Activated T-cell treated with anti-CD3 and anti-CD28 coated beads, Interleukin-2, amount 50 U/mL, for 48 hours (primary cell): Measurements from ENCODE around the gene DOCK3.
"Not testable (repeated sequence)": the region's sequence is repeated elsewhere in the genome, so short reads cannot be mapped to it uniquely, and the experiment has no call there.

Experiments
- DNase-seq, 2 experiments: peaks; one replicate each; pipeline ENCODE4 v3.0.0-alpha.2; 2020

Gene DOCK3

DNA sequence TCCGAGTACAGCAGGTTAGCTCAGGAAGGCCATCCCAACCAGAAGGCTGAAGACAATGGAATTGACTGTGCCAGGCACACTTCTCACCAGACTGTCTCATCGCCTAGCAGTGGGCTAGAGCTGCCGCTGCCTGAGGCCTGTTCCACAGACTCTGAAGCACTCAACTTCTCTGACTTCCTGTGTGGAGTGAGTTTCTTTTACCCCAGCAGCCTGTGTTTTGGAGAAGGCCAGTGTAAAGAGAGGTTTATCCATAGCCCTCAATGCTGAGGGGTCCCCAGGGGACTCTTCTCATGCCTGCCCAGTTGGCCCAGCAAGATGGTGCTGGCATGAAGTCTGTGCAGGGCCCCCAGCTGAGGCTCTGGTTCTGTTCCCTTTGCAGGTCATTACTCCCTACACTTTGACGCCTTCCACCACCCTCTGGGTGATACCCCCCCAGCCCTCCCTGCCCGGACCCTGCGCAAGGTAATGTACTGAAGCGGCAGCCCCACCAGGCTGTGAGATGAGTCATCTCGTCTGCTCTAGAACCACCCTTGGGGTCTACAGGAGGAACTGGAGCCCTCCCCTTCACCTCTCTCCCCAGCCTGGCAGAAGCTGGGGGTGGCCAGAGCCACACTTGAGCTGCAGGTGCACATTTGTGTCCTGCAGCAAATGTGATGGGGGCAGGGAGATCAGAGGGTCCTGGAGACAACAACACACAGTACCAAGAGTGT lies 705.2 kb downstream of the DOCK3 start:
- DNase-seq: peak in 1 of 2 experiments; percentile 12

DNA sequence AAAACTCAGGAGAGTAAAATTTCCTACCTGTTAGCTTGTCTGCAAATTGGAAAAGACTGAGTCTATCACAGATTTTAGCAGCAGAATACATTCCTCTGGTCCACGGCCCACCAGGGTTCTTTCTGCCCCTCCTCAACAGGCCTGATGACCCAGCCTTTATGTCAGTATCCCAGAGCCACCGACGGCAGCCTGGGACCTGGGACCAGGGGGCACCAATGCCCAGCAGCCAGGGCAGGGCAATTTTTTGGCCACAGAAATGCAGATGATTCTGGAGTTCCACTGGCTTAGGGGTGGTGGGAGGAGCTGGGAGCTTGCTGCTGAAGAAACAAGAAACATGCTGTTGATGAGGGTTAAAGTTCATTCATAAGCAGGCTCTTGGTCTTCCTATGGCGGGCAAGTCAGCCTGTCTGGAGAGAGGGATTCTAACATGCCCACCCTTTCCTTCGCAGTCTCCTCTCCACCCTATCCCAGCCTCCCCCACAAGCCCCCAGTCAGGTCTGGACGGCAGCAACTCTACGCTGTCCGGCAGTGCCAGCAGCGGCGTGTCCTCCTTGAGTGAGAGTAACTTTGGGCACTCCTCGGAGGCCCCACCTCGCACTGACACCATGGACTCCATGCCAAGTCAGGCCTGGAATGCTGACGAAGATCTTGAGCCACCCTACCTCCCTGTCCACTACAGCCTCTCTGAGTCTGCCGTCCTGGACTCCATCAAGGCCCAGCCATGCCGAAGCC lies 706.0 kb downstream of the DOCK3 start:
- DNase-seq: peak in 1 of 2 experiments; percentile 13

DNA sequence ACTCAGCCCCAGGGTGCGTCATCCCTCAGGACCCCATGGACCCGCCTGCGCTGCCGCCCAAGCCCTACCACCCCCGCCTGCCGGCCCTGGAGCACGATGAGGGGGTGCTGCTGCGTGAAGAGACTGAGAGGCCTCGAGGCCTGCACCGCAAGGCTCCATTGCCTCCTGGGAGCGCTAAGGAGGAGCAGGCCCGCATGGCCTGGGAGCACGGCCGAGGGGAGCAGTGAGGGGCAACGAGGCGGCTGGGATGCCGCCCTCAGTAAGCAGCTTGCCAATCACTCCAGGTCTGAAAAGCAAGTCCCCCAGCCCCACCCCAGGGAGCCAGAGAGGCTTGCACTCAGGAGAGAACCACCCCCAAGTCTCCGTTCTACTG lies 706.6 kb downstream of the DOCK3 start:
- no peak for DNase-seq

DNA sequence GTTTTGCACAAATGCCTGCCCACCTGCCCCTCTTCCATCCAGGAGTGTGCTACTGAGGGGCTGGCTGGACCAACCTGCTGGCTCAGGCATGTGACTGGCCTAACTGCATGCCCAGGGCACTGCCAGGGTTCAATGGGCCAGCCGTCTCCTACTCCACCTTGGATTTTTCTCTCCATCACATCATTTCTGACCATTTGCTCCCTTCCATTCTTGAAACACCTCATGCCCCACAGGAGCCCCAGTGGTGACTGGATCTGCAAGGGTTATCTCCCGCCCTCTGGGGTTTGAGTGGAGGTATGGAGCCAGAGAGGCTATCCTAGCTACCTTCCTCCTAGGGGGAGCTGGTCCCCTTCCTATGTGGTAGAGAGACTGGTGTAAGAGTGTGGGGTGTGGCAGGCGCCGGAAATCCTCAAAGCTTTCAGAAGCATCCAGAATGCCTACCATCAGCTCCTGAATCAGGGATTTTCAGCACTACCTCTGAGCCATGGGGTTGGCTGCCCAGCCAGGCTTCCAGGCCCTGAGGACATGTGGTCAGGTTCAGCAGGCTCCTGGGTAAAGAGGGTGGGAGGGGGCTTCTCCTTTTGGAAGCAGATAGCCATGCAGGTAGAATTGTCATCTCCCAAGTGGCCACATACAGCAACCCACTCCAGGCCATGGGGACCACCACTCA lies 707.5 kb downstream of the DOCK3 start:
- peak in 1 of 2 experiments; percentile 13 for DNase-seq

DNA sequence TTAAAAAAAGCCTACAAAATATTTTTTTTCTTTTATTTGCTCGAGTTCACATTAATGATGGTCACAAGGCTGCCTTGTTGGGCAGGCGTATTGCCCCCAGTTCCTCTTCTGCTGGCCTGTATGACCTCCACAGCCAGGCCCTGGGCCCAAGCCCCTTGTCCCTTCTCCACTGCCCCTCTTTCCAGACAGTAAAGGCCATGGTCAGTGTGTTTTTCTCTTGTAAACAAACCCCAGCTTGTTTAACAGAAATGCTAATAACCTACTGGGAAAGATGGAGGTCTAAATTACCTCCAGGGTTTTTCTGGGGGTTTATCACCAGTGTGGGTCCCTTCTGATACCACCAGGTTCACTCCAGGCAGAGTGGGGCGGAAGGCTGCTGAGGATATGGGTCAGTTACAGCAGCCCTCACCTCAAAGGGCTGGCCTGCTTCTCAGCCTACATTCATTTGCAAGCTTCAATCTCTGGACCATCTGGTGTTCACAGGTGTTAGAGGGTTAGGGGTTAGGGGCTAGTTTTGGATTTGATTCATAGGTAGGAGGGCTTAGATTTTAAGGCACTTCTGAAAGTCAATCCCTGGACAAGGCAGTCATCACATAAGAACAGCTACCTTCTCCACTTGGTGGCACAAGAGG lies 708.3 kb downstream of the DOCK3 start:
- DNase-seq: peak in 1 of 2 experiments; percentile 7

DNA sequence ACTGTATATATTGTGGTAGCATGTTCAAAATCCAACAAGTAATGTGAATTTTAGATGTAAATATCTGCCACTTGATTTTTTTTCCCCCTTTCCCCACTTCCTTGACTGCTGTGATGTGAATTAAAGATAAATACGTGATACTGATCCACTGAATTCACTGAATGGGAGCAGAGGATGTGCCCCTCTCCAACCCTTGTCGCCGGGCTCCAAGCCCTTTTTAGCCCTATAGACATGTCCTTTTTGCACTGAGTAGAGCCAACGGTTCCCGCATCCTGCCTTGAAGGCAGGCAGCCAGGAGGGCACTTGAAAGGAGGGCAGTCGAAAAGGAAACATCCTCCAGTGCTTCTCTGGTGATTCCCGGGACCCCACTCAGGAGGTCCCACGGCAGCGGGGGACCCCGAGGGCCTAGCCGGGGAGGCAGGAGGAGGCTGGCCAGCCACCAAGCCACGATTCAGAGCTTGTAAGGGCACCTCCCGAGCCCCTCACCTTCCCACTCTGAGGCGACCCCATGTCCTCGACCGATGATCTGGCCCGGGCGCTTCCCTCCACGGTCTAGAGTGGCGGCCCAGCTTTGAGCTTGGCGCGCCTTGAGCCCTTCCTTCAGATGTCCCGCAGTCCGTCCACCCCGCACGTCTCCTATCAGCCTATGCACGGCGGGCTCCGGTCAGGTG lies 709.5 kb downstream of the DOCK3 start:
- no peak for DNase-seq

DNA sequence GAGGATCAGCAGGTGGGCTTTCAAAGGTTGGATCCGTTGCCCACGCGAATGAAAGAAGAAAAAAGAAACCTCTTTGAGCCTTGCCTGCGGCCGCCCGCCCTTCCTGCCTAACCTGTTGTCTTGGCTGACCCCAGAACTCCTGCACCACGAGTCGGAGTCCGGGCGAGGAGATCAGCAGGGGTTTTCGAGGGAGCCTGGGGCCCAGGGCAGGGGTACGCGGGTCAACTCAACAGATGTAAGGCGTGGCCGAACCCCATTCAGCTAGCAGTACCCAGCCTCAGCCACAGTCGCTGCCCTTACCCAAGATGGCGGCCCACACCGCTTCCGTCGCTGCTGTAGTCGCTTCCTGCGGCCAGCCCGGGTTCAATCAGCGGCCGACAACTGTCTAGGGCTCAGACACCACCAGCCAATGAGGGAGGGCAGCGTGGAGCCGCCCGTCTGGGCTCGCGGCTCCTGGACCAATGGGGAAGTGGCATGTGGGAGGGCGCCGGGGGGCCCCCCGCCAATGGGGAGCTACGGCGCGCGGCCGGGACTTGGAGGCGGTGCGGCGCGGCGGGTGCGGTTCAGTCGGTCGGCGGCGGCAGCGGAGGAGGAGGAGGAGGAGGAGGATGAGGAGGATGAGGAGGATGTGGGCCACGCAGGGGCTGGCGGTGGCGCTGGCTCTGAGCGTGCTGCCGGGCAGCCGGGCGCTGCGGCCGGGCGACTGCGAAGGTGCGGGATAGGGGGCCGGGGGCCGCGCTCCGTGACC lies 710.2 kb downstream of the DOCK3 start, which contains the start of gene MANF:
TSS of gene MANF (plus strand) at position 566 of the 748 bp plus-strand sequence. CDS start at position 618, 52 bp downstream.
- peak; percentile 95 to 97 for DNase-seq

DNA sequence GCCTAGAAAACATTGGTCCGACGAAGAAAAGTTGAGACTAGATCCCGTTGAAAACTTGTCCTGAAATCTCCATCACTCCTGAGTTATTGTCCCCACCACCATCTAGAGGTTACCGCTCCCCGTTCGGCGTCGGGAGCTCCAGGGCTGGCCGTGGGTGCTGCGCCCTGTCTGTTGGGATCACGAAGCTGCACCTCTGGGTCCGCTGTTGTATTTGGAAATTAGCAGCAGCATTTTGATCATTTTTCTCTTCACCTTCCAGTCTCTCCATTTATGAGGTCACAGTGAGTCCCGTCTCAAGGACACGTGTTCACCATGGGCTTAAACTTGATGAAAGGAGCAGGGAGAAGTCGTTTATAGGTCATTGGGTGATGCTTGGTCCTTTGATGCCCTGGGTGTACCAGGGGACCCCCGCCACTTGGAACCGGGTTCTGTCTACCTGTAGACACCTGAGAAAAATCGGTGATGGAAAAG lies 710.9 kb downstream of the DOCK3 start:
- peak in 1 of 2 experiments; percentile 29 for DNase-seq

DNA sequence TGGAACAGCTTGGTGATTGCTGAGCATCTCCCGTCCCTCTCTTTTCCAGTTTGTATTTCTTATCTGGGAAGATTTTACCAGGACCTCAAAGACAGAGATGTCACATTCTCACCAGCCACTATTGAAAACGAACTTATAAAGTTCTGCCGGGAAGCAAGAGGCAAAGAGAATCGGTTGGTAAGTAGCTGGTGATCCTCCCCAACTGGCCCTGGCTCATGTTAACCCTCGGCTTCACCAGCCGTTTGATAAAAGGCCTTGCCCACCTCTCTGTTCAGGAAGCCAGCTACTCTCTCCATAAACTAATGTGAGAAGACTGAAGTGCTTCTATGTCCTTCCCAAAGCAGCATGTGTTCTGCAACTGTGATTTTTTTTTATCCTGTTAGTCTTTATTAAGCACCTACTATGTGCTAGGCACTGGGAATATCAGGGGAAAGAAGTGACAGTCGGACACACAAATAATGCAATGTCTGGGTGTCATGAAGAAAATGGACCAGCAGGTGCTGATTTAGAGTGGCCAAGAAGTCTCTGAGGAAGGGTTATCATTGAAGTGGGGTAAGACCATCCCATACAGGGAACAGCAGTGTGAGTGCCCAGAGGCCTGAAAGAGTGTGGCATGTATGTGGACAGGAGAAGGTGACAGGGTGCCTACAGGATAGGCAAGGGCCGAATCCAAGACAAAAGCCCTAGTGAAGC lies 711.6 kb downstream of the DOCK3 start:
- DNase-seq: no peak

DNA sequence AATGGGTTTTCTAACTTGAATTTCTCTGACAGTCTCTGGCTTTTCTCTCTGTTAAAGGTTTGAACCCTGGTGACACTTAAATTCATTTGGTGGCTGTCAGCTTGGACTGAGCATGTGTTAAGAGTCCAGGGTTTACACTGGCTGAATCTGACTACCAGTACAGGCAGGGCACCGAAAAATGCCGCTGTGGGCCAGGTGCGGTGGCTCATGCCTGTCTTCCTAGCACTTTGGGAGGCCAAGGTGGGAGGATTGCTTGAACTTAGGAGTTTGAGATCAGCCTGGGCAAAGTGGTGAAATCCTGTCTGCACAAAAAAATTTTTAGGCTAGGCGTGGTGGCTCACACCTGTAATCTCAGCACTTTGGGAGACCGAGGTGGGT lies 712.1 kb downstream of the DOCK3 start:
- no peak for DNase-seq

DNA sequence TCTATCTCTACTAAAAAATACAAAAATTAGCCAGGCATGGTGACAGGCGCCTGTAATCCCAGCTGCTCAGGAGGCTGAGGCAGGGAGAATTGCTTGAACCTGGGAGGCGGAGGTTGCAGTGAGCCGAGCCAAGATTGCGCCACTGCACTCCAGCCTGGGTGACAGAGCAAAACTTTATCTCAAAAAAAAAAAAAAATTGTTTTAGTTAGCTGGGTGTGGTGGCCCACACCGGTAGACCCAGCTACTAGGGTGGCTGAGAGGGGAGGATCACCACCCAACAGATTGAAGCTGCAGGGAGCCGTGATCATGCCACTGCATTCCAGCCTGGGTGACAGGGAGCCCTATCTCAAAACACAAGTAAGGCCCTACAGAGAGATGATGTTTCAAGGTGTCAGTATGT lies 712.6 kb downstream of the DOCK3 start:
- not testable (repeated sequence) for DNase-seq

DNA sequence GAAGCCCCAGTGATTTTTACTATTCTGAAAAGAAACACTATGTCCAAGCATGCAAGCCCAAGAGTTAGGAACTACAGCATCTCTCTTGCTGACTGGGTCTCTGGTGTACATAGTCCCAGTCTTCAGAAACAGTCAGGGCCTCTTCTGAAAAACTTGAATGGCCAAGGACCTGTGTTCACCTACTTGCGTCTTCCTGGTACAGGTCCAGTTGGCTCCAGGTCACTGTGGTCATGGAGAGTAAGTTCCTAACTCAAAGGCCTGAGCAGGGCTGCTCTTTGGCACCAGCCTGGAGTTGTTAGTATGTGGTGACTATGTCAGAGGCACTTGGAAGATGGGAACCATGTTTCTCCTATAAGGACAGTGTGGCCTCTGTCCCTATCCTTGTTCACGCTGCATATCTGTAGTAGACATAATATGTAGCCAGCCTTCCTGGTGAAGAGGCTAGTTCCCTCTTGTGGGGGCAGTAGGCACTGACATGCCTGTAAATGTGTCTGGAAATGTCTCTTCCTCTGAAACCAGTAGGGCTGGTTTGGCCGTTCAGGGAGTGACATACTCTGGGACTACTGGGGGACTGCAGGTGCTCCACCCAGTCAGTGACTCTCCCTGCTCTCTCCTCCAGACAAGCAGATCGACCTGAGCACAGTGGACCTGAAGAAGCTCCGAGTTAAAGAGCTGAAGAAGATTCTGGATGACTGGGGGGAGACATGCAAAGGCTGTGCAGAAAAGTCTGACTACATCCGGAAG lies 713.7 kb downstream of the DOCK3 start:
- DNase-seq: no peak

DNA sequence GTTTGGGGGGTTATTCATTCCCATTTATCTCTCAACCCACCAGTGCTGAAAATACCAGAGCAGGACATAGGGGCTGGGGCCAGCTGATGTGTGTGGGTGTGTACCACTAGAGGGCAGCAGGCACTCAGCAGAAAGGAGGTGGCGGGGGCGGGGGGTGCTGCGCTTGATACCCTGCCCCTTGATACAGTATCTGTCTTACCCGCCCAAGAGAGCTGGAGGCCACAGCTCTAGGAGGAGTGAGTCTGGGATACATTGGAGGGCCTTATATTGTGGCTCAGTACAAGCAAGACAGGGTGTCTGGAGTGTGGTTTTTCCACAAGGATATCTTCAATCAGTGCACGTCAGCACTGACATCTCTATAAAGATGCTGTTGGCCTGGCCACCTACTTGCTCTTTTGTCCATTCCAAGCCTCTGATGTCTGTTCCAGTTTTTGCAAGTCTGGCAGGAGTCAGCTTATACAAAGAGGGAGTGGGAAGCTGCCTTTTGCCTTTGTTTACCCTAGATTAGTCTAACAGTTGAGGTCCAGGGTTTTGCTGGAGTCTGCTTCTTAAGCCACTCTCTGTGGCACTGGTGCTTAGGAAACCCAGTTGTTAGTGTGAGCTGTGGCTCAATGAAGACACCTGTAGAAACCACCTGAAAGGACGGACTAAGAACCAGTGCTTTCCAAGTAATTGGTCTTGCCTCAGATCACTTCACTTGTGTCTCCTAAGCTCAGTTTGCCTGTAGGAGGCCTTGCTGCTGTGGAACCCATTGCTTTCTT lies 714.9 kb downstream of the DOCK3 start:
- DNase-seq: peak; percentile 66 to 70

DNA sequence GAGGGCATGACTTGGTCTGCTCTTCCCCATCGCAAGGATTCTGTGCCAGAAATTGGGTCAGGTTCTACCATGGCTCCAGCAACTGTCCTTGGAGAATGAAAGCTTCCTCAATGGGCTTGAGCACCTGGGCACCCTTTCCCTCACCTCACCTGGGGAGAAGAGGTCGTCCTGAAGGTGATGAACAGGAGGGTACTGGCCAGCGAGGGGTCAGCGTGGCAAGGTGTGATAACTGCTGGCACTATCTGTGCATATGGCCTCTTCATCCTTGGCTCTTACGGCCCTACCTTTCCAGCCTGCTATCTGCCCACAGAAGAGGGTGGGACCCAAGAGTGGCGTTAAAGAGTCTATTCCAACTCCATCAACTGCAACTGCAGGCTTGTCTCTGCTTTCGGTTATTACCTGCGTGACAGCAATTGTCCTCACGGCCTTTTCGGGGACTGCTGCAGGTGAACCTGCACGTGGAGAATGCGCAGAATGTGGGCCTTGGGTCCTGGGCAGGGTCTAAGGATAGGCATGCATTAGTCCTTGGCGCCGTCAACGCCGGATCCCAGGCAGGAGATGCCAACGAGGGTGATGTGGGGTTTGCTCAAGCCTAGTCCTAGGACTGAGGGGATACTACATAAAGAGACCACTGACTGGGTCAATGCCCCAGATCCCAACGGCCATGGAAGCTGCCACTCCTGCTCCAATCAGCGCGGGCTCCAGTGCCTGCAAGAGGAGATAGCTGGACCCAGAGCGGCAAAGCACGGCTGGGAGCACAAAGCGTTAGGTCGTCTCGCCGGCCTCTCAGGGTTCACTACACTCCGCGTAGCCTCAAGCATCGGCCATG lies 715.7 kb downstream of the DOCK3 start:
- no peak for DNase-seq

DNA sequence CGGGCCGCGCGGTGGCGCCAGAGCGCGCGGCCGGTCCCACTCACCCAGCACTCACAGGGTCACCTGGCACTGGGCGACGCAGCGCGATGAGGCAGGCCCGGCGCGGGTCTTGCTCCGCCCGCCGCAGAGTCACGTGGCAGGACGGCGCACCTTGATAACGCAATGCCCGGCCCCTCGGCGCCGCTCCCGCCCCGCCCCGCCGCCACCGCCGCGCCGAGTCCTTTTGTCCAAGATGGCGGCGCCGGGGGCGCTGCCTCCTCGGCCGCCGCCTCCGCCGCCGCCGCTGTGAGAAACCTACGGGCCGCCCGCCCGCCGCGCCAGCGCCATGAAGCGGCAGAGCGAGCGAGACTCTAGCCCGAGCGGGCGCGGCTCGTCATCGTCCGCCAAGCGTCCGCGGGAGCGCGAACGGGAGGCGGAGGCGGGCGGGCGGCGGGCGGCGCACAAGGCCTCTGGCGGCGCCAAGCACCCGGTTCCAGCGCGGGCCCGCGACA lies 716.4 kb downstream of the DOCK3 start, which contains the start of gene RBM15B:
TSS of gene RBM15B (plus strand) at position 211 of the 491 bp plus-strand sequence. CDS start at position 326, 115 bp downstream.
- peak; percentile 98 to 99 for DNase-seq

DNA sequence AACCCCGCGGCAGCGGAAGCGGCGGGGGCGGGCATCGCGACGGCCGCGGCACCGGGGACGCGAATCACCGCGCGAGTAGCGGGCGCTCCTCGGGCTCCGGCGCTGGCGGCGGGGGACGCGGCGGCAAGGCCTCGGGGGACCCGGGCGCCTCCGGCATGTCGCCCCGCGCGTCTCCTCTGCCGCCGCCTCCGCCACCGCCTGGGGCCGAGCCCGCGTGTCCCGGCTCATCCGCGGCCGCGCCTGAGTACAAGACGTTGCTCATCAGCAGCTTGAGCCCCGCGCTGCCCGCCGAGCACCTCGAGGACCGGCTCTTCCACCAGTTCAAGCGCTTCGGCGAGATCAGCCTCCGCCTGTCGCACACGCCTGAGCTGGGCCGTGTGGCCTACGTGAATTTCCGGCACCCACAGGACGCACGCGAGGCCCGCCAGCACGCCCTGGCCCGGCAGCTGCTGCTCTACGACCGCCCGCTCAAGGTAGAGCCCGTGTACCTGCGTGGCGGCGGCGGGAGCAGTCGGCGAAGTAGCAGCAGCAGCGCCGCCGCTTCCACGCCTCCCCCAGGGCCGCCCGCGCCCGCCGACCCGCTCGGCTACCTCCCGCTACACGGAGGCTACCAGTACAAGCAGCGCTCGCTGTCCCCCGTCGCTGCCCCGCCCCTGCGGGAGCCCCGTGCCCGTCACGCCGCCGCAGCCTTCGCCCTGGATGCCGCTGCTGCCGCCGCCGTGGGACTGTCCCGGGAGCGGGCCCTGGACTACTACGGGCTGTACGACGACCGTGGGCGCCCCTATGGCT lies 717.0 kb downstream of the DOCK3 start:
- peak; percentile 52 to 65 for DNase-seq

DNA sequence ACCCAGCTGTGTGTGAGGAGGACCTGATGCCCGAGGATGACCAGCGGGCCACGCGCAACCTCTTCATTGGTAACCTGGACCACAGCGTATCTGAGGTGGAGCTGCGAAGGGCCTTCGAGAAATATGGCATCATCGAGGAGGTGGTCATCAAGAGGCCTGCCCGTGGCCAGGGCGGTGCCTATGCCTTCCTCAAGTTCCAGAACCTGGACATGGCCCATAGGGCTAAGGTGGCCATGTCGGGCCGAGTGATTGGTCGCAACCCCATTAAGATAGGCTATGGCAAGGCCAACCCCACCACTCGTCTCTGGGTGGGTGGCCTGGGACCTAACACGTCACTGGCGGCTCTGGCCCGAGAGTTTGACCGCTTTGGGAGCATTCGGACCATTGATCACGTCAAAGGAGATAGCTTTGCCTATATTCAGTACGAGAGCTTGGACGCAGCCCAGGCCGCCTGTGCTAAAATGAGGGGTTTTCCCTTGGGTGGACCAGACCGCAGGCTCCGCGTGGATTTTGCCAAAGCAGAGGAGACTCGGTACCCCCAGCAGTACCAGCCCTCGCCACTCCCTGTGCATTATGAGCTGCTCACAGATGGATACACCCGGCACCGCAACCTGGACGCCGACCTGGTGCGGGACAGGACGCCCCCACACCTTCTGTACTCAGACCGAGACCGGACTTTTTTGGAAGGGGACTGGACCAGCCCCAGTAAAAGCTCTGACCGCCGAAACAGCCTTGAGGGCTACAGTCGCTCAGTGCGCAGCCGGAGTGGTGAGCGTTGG lies 717.8 kb downstream of the DOCK3 start:
- DNase-seq: no peak
